Measurements from ENCODE around the gene LCT.

GRCh38 chr2:135843671-135844070, 6.7 kb upstream of the LCT start:
- no peak for TF ChIP-seq CTCF (conservative IDR thresholded peaks at IDR 0.05; ENCODE audit: low read depth, low read length)
- TF ChIP-seq EZH2 (IDR thresholded peaks at IDR 0.05; ENCODE audit: low read length, unreplicated experiment): no peak
